Measurements from ENCODE around the gene ZNF716. TPM values are rescaled to one million over a fixed set of nuclear protein-coding genes. Genes with fewer than 3 reads are reported as not detected.
"Not testable (repeated sequence)": the region's sequence is repeated elsewhere in the genome, so short reads cannot be mapped to it uniquely, and the experiment has no call there.

Gene ZNF716
- total RNA-seq, 1 donor from 2014 or later = not detected

- Mint-ChIP-seq H3K4me3 (ENCODE audit: unreplicated experiment) (no peak overlapping the region), H3K4me1 (ENCODE audit: unreplicated experiment) (no peaks in the 10 kb centered on the region), H3K9me3 (ENCODE audit: unreplicated experiment) (peaks cover 4% of the 10 kb centered on the region), H3K36me3 (ENCODE audit: low read depth, unreplicated experiment) (no peaks in the 10 kb centered on the region), H3K27me3 (ENCODE audit: unreplicated experiment) (no peaks in the 10 kb centered on the region), H3K27ac (ENCODE audit: unreplicated experiment) (no peak overlapping the region)
- no peak for TF ChIP-seq CTCF (IDR thresholded peaks at IDR 0.05; ENCODE audit: unreplicated experiment)
- DNase-seq (ENCODE audit: low spot score) = no peak
Observed at GRCh38 chr7:57487957-57488356, 38.0 kb downstream of the ZNF716 start.

GRCh38 chr7:57495111-57495510 lies 45.1 kb downstream of the ZNF716 start:
- H3K27me3 Mint-ChIP-seq (ENCODE audit: unreplicated experiment); H3K4me3 Mint-ChIP-seq (ENCODE audit: unreplicated experiment): not testable (repeated sequence)

GRCh38 chr7:57496395-57496794 lies 46.4 kb downstream of the ZNF716 start:
- Mint-ChIP-seq H3K27ac (ENCODE audit: unreplicated experiment) (no peak overlapping the region), H3K4me3 (ENCODE audit: unreplicated experiment) (no peak overlapping the region), H3K9me3 (ENCODE audit: unreplicated experiment) (peaks cover 10% of the 10 kb centered on the region), H3K4me1 (ENCODE audit: unreplicated experiment) (no peaks in the 10 kb centered on the region), H3K36me3 (ENCODE audit: low read depth, unreplicated experiment) (no peaks in the 10 kb centered on the region), H3K27me3 (ENCODE audit: unreplicated experiment) (no peaks in the 10 kb centered on the region)
- TF ChIP-seq CTCF (IDR thresholded peaks at IDR 0.05; ENCODE audit: unreplicated experiment) = no peak
- no peak for DNase-seq (ENCODE audit: low spot score)

More at GRCh38 chr7:57495111-57495510, 45.1 kb downstream of the ZNF716 start:
- not testable (repeated sequence) for DNase-seq (ENCODE audit: low spot score); H3K27ac Mint-ChIP-seq (ENCODE audit: unreplicated experiment); H3K4me1 Mint-ChIP-seq (ENCODE audit: unreplicated experiment); H3K36me3 Mint-ChIP-seq (ENCODE audit: low read depth, unreplicated experiment); H3K9me3 Mint-ChIP-seq (ENCODE audit: unreplicated experiment)

GRCh38 chr7:57505176-57505575 lies 55.2 kb downstream of the ZNF716 start:
- Mint-ChIP-seq H3K27ac (ENCODE audit: unreplicated experiment) (no peak overlapping the region), H3K9me3 (ENCODE audit: unreplicated experiment) (peaks cover 21% of the 10 kb centered on the region), H3K27me3 (ENCODE audit: unreplicated experiment) (no peaks in the 10 kb centered on the region), H3K4me1 (ENCODE audit: unreplicated experiment) (no peaks in the 10 kb centered on the region), H3K4me3 (ENCODE audit: unreplicated experiment) (no peak overlapping the region), H3K36me3 (ENCODE audit: low read depth, unreplicated experiment) (no peaks in the 10 kb centered on the region)
- TF ChIP-seq CTCF (IDR thresholded peaks at IDR 0.05; ENCODE audit: unreplicated experiment) = no peak
- DNase-seq (ENCODE audit: low spot score) = no peak

Small RNA genes within 50 kb of the gene (microRNA-seq; reads per million reads assigned to microRNA genes)
- gene MIR3147 (ENCODE audit: unreplicated experiment) = not detected
